Measurements from ENCODE around the gene BTBD9. TPM values are rescaled to one million over a fixed set of nuclear protein-coding genes. Genes with fewer than 3 reads are reported as not detected.
A peak's percentile ranks its signal among the peaks of the same experiment; 100 is the strongest.

The BTBD9 gene
- total and polyA plus RNA-seq, 9 of the 15 experiments (the other 6 are each of a cell fraction or from before 2014, with no cell fraction given) = 0.08 to 1.6 (median 0.58) TPM

- TF ChIP-seq SAFB2 (IDR thresholded peaks at IDR 0.05; ENCODE audit: borderline replicate concordance, low read depth, low read length, severe bottlenecking) (no peak), SETDB1 (IDR thresholded peaks at IDR 0.05; ENCODE audit: low read length) (no peak), ZNF551 (CRISPR knock-in tag; IDR thresholded peaks at IDR 0.05) (no peak), ZNF707 (CRISPR knock-in tag; conservative IDR thresholded peaks at IDR 0.05) (no peak), HNRNPUL1 (IDR thresholded peaks at IDR 0.05; ENCODE audit: low read length) (no peak), KHSRP (IDR thresholded peaks at IDR 0.05) (no peak), E2F8 (IDR thresholded peaks at IDR 0.05; ENCODE audit: low read depth, partially characterized antibody) (no peak), ZNF12 (CRISPR knock-in tag; IDR thresholded peaks at IDR 0.05) (no peak), L3MBTL2 (IDR thresholded peaks at IDR 0.05) (no peak)
These were observed 484.0 kb downstream of the BTBD9 start (continued) for GRCh38 chr6:38155621-38156204.

- H2AFZ ChIP-seq (ENCODE audit: low read depth, low read length) = no peak overlapping the region
- 64% methylated on average over 9 of the region's 9 CpGs for WGBS (ENCODE audit: insufficient coverage, low coverage, missing lambda C conversion rate)
- H3K27ac ChIP-seq (ENCODE audit: extremely low read depth, low read depth, low read length) = no peak overlapping the region
- H3K4me3 ChIP-seq = no peak overlapping the region
- DNase-seq (ENCODE audit: extremely low read depth in 1 of 4, low spot score in 3 of 4) = no peak
- POLR2A ChIA-PET = interaction anchor here (1.3 kb wide), 1 partner anchor 12 kb away, joined by 3 read pairs; no protein-coding TSS in a partner anchor
- no peaks in the 10 kb centered on the region for H3K36me3 ChIP-seq (ENCODE audit: control insufficient read depth, insufficient read depth, low read length)
- H3K9me3 ChIP-seq (replicated peaks; ENCODE audit: control insufficient read depth, insufficient read depth, low read depth, low read length) = no peaks in the 10 kb centered on the region
- BruUV-seq (replicated peaks) = no TSS peak
- intact Hi-C loops (cut with micrococcal nuclease) (no loop called here), in situ Hi-C loops (cut with MboI) (no loop called here)
- H3K4me2 ChIP-seq (ENCODE audit: insufficient read depth, low read length) = no peak overlapping the region
- no peaks in the 10 kb centered on the region for H3K79me2 ChIP-seq (ENCODE audit: control insufficient read depth, insufficient read depth, low read length)
- no peaks in the 10 kb centered on the region; a peak in 1 of 5 replicates for H3K4me1 ChIP-seq (replicated peaks in 1 of 2; ENCODE audit: control insufficient read depth in 2 of 2, insufficient read depth in 2 of 2, low read length in 2 of 2)
- H3K9me1 ChIP-seq (ENCODE audit: control insufficient read depth, insufficient read depth, low read length) = no peaks in the 10 kb centered on the region
- CTCF ChIA-PET (ENCODE audit: low intra/inter-chr PET ratio) = no interaction called here
- ATAC-seq = no peak
- peak overlapping the region in 1 of 2 experiments; percentile 19; a peak in 1 of 4 replicates for H3K9ac ChIP-seq (ENCODE audit: insufficient read depth in 1 of 2, low read depth in 2 of 2, low read length in 2 of 2)
- FAIRE-seq = no peak
- peaks cover 10% of the 10 kb centered on the region; the same call in 1 of the 2 replicates for H4K20me1 ChIP-seq (replicated peaks; ENCODE audit: control insufficient read depth, insufficient read depth, low read length)
- H3K27me3 ChIP-seq (ENCODE audit: control insufficient read depth in 2 of 2, insufficient read depth in 2 of 2, low read length in 2 of 2) = no peaks in the 10 kb centered on the region
- TF ChIP-seq RBM22 (IDR thresholded peaks at IDR 0.05; ENCODE audit: low read depth, low read length, poor library complexity, severe bottlenecking) = peak; percentile 27
- no peak for TF ChIP-seq ILK (tag; IDR thresholded peaks at IDR 0.05; ENCODE audit: borderline replicate concordance, low read depth)
- TF ChIP-seq ELK3 (CRISPR knock-in tag; IDR thresholded peaks at IDR 0.05) = no peak
- TF ChIP-seq ZNF778 (CRISPR knock-in tag; IDR thresholded peaks at IDR 0.05) = no peak
- TF ChIP-seq ZBTB12 (CRISPR knock-in tag; IDR thresholded peaks at IDR 0.05) = no peak
- TF ChIP-seq ID3 (CRISPR knock-in tag; IDR thresholded peaks at IDR 0.05) = no peak
- no peak for TF ChIP-seq ID3 (tag; IDR thresholded peaks at IDR 0.05)
- peak; percentile 24 for TF ChIP-seq RFX1 (IDR thresholded peaks at IDR 0.05)
- TF ChIP-seq ZNF282 (CRISPR knock-in tag; IDR thresholded peaks at IDR 0.05) = no peak
These were observed 484.6 kb downstream of the BTBD9 start for GRCh38 chr6:38155144-38155543.
